Caco-2 (cell line): Measurements from ENCODE around the gene TARS3. TPM values are rescaled to one million over a fixed set of nuclear protein-coding genes. Genes with fewer than 3 reads are reported as not detected.

Experiments used
- BruUV-seq: library from RNA; stranded (reverse); fragments of 400-500 nt; replicated peaks from 2 replicates; lab custom pipeline; 2021; lab: Mats Ljungman, UMichigan
- CTCF ChIA-PET: fragments of 300-600 bp; sonication (Branson Sonifier 250); formaldehyde crosslinking; loops from one replicate; lab custom pipeline; 2022; ENCODE audit warnings: antibody characterized with exemption; lab: Charles Lee
- POLR2A ChIA-PET: fragments of 300-600 bp; sonication (Branson Sonifier 250); formaldehyde crosslinking; loops from one replicate; lab custom pipeline; 2022; ENCODE audit warnings: antibody characterized with exemption; lab: Charles Lee
- DNase-seq, 2 experiments: peaks; one replicate each; pipeline versions ENCODE4 v3.0.0 to v3.0.0-alpha.2; 2020 to 2022
- H3K27me3 ChIP-seq: replicated peaks from 2 replicates; pipeline ENCODE4 v1.6.0; 2011; ENCODE audit warnings: low read length; ENCODE audit not compliant: control insufficient read depth, insufficient read depth
- H3K36me3 ChIP-seq: 2 replicates; pipeline ENCODE4 v1.5.1; 2011; ENCODE audit warnings: low read length; ENCODE audit not compliant: control insufficient read depth, insufficient read depth
- H3K4me1 ChIP-seq: fragments of 250-450 bp; sonication (Bioruptor Pico); 2 replicates; pipeline ENCODE4 v1.5.1; 2020; ENCODE audit warnings: mild to moderate bottlenecking
- H3K4me3 ChIP-seq: 2 replicates; pipeline ENCODE4 v1.5.1; 2011; ENCODE audit warnings: low read depth, mild to moderate bottlenecking, control low read depth, low read length
- H3K9me3 ChIP-seq: fragments of 250-450 bp; sonication (Bioruptor Pico); 2 replicates; pipeline ENCODE4 v1.5.1; 2020; ENCODE audit warnings: mild to moderate bottlenecking, moderate library complexity
- H3K27ac Mint-ChIP-seq: one replicate; pipeline ENCODE4 v1.8.0; 2022; ENCODE audit warnings: mixed read lengths; ENCODE audit not compliant: unreplicated experiment
- H3K27me3 Mint-ChIP-seq: one replicate; pipeline ENCODE4 v1.8.0; 2022; ENCODE audit warnings: mixed read lengths; ENCODE audit not compliant: insufficient read depth, unreplicated experiment
- H3K36me3 Mint-ChIP-seq: one replicate; pipeline ENCODE4 v1.8.0; 2022; ENCODE audit warnings: mild to moderate bottlenecking, mixed read lengths; ENCODE audit not compliant: insufficient read depth, unreplicated experiment
- H3K4me1 Mint-ChIP-seq: one replicate; pipeline ENCODE4 v1.8.0; 2022; ENCODE audit warnings: low read depth, mixed read lengths; ENCODE audit not compliant: unreplicated experiment
- H3K4me3 Mint-ChIP-seq: one replicate; pipeline ENCODE4 v1.8.0; 2022; ENCODE audit warnings: mild to moderate bottlenecking, moderate library complexity, mixed read lengths; ENCODE audit not compliant: unreplicated experiment
- H3K9me3 Mint-ChIP-seq: one replicate; pipeline ENCODE4 v1.8.0; 2022; ENCODE audit warnings: mixed read lengths; ENCODE audit not compliant: unreplicated experiment
- CTCF ChIP-seq, 2 experiments: fragments of 200-600 bp in 1 of 2; IDR thresholded peaks; 1 replicate in 1 of 2; 2 replicates in 1 of 2; pipeline versions ENCODE4 v1.5.1 to v1.8.0; 2011 to 2022; ENCODE audit warnings: antibody characterized with exemption in 1 of 2, control low read depth in 1 of 2, inconsistent platforms in 1 of 2, low read depth in 1 of 2, low read length in 1 of 2, mild to moderate bottlenecking in 1 of 2, moderate library complexity in 1 of 2; ENCODE audit not compliant: insufficient read depth in 1 of 2, severe bottlenecking in 1 of 2, unreplicated experiment in 1 of 2
- intact Hi-C: fragments of 100-400 bp; cut with micrococcal nuclease; formaldehyde crosslinking; loops from one replicate; pipeline ENCODE4 v1.10.0; 2022; ENCODE audit not compliant: unreplicated experiment
- total RNA-seq: library from RNA; stranded (reverse); gene quantifications from 2 replicates; pipeline ENCODE4 v1.2.3, GENCODE V29; 2022

The TARS3 gene
- total RNA-seq, 1 experiment from 2014 or later = 9.8 TPM

GRCh38 chr15:101646672-101647071 lies 77.6 kb downstream of the TARS3 start:
- peaks cover 40% of the 10 kb centered on the region for H3K36me3 Mint-ChIP-seq
- ChIA-PET CTCF (no interaction called here), POLR2A (no interaction called here)
- H3K27me3 Mint-ChIP-seq = no peaks in the 10 kb centered on the region
- Histone ChIP-seq H3K9me3 (no peaks in the 10 kb centered on the region), H3K4me1 (peaks cover 9% of the 10 kb centered on the region), H3K27me3 (no peaks in the 10 kb centered on the region), H3K36me3 (no peaks in the 10 kb centered on the region; the same call in 1 of the 2 replicates), H3K4me3 (no peak overlapping the region)
- no peaks in the 10 kb centered on the region for H3K9me3 Mint-ChIP-seq
- intact Hi-C loops = no loop called here
- DNase-seq = no peak
- no TSS peak for BruUV-seq
- peaks cover 4% of the 10 kb centered on the region for H3K4me1 Mint-ChIP-seq
- H3K4me3 Mint-ChIP-seq = no peak overlapping the region
- no peak overlapping the region for H3K27ac Mint-ChIP-seq
- no peak for TF ChIP-seq CTCF (IDR thresholded peaks at IDR 0.05; ENCODE audit: insufficient read depth in 1 of 2, low read depth in 1 of 2, low read length in 1 of 2, severe bottlenecking in 1 of 2, unreplicated experiment in 1 of 2)

DNA sequence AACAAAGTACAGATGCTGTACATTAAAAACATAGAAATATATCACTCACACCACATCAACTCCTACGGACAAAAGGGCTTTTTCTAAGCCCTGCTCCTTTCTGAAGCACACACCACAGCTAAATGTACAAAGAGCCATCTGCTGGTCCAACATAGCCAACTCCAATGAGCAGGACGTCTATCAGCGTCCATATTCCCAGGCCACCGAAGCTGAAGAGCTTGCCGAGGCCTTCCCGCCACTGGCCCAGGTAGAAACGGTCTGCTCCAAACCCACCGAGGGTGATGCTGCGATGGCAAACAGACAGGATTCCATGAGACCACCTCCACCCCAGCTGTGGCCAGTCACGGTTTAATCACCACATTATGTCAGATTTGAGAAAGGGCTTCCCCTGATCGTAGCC lies 81.9 kb downstream of the TARS3 start:
- peaks cover under 1% of the 10 kb centered on the region for H3K4me1 Mint-ChIP-seq
- Histone ChIP-seq H3K36me3 (no peaks in the 10 kb centered on the region; the same call in 1 of the 2 replicates), H3K4me3 (no peak overlapping the region), H3K9me3 (no peaks in the 10 kb centered on the region), H3K4me1 (peaks cover 7% of the 10 kb centered on the region), H3K27me3 (no peaks in the 10 kb centered on the region)
- H3K4me3 Mint-ChIP-seq = no peak overlapping the region
- peaks cover 39% of the 10 kb centered on the region for H3K36me3 Mint-ChIP-seq
- peak overlapping the region; percentile 20 for H3K27ac Mint-ChIP-seq
- intact Hi-C loops = loop anchor here (1.0 to 5.0 kb wide), 2 partner anchors 155 to 353 kb away; partner anchors contain the start of gene PCSK6
- DNase-seq = no peak
- ChIA-PET CTCF (interaction anchor here (0.9 to 1.6 kb wide), 2 partner anchors 10 to 353 kb away, joined by 3 to 5 read pairs; partner anchors contain the start of gene TM2D3), POLR2A (no interaction called here)
- no peak for TF ChIP-seq CTCF (IDR thresholded peaks at IDR 0.05; ENCODE audit: insufficient read depth in 1 of 2, low read depth in 1 of 2, low read length in 1 of 2, severe bottlenecking in 1 of 2, unreplicated experiment in 1 of 2)
- no peaks in the 10 kb centered on the region for H3K27me3 Mint-ChIP-seq
- H3K9me3 Mint-ChIP-seq = no peaks in the 10 kb centered on the region
- BruUV-seq = no TSS peak

DNA sequence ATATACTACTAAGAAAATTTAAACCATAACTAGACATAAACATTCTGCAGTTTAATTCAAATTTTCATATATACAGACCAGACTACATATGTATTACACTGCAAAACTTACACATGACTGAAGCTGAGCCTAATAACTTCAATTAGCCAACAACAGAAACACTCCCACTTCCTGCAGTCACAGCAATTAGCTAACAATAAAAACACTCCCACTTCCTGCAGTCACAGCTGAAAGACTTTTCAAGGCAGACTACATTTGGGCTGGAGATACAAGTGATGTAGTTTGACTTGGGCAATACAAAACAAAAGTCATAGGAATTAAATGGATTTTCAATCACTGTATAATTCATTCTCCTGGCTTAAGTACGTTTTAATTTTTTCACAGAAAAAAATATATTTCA lies 82.4 kb downstream of the TARS3 start:
- Mint-ChIP-seq H3K27me3 (no peaks in the 10 kb centered on the region), H3K4me3 (no peak overlapping the region), H3K9me3 (no peaks in the 10 kb centered on the region), H3K27ac (peak overlapping the region; percentile 20), H3K4me1 (peaks cover 5% of the 10 kb centered on the region), H3K36me3 (peaks cover 39% of the 10 kb centered on the region)
- TF ChIP-seq CTCF (IDR thresholded peaks at IDR 0.05; ENCODE audit: insufficient read depth in 1 of 2, low read depth in 1 of 2, low read length in 1 of 2, severe bottlenecking in 1 of 2, unreplicated experiment in 1 of 2) = no peak
- H3K4me1 ChIP-seq = peaks cover 11% of the 10 kb centered on the region
- POLR2A ChIA-PET = interaction anchor here (0.6 kb wide), 1 partner anchor 342 kb away, joined by 4 read pairs; no protein-coding TSS in a partner anchor
- H3K9me3 ChIP-seq = no peaks in the 10 kb centered on the region
- DNase-seq = no peak
- CTCF ChIA-PET = interaction anchor here (0.7 to 1.6 kb wide), 2 partner anchors 10 to 159 kb away, joined by 3 to 5 read pairs; partner anchors contain the start of gene TM2D3
- no peaks in the 10 kb centered on the region; the same call in 1 of the 2 replicates for H3K36me3 ChIP-seq
- intact Hi-C loops = loop anchor here (1.0 to 5.0 kb wide), 4 partner anchors 102 to 353 kb away; partner anchors contain the start of gene PCSK6
- no peaks in the 10 kb centered on the region for H3K27me3 ChIP-seq
- no TSS peak for BruUV-seq
- no peak overlapping the region for H3K4me3 ChIP-seq
